Measurements from ENCODE around the gene CLIC5.

DNA sequence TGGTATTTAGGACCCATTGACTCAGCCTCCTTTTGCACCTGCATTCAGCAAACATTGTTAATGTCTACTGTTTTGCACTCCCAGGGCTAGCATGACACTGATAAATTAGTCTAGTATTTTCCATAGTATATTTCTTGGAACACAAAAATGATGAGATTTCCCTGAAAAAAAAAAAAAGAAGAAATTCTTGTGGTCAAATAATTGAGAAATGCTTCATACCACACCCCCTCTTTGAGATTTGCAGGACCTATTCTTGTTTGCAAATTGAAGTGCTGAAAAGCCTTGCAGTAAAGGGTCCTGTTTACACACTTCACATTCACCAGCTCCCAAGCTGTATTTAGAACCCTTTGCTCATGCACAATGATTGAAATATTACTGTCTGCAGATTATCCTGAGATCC lies 36.3 kb upstream of the CLIC5 start:
- TF ChIP-seq, protein P1, sequence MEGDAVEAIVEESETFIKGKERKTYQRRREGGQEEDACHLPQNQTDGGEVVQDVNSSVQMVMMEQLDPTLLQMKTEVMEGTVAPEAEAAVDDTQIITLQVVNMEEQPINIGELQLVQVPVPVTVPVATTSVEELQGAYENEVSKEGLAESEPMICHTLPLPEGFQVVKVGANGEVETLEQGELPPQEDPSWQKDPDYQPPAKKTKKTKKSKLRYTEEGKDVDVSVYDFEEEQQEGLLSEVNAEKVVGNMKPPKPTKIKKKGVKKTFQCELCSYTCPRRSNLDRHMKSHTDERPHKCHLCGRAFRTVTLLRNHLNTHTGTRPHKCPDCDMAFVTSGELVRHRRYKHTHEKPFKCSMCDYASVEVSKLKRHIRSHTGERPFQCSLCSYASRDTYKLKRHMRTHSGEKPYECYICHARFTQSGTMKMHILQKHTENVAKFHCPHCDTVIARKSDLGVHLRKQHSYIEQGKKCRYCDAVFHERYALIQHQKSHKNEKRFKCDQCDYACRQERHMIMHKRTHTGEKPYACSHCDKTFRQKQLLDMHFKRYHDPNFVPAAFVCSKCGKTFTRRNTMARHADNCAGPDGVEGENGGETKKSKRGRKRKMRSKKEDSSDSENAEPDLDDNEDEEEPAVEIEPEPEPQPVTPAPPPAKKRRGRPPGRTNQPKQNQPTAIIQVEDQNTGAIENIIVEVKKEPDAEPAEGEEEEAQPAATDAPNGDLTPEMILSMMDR (IDR thresholded peaks at IDR 0.05; ENCODE audit: poor library complexity, severe bottlenecking): no peak
- TF ChIP-seq EZH2 (IDR thresholded peaks at IDR 0.05; ENCODE audit: borderline replicate concordance, insufficient read depth, low read length, poor library complexity, severe bottlenecking) (no peak), POLR2AphosphoS5 (IDR thresholded peaks at IDR 0.05) (no peak), TAF1 (IDR thresholded peaks at IDR 0.05; ENCODE audit: low read depth) (no peak), EP300 (conservative IDR thresholded peaks at IDR 0.05; ENCODE audit: poor library complexity, severe bottlenecking) (no peak), SMC3 (conservative IDR thresholded peaks at IDR 0.05; ENCODE audit: poor library complexity) (no peak)
- TF ChIP-seq, protein P2, sequence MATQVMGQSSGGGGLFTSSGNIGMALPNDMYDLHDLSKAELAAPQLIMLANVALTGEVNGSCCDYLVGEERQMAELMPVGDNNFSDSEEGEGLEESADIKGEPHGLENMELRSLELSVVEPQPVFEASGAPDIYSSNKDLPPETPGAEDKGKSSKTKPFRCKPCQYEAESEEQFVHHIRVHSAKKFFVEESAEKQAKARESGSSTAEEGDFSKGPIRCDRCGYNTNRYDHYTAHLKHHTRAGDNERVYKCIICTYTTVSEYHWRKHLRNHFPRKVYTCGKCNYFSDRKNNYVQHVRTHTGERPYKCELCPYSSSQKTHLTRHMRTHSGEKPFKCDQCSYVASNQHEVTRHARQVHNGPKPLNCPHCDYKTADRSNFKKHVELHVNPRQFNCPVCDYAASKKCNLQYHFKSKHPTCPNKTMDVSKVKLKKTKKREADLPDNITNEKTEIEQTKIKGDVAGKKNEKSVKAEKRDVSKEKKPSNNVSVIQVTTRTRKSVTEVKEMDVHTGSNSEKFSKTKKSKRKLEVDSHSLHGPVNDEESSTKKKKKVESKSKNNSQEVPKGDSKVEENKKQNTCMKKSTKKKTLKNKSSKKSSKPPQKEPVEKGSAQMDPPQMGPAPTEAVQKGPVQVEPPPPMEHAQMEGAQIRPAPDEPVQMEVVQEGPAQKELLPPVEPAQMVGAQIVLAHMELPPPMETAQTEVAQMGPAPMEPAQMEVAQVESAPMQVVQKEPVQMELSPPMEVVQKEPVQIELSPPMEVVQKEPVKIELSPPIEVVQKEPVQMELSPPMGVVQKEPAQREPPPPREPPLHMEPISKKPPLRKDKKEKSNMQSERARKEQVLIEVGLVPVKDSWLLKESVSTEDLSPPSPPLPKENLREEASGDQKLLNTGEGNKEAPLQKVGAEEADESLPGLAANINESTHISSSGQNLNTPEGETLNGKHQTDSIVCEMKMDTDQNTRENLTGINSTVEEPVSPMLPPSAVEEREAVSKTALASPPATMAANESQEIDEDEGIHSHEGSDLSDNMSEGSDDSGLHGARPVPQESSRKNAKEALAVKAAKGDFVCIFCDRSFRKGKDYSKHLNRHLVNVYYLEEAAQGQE (IDR thresholded peaks at IDR 0.05; ENCODE audit: borderline replicate concordance): no peak
